Measurements from ENCODE around the gene TMEM182. TPM values are rescaled to one million over a fixed set of nuclear protein-coding genes. Genes with fewer than 3 reads are reported as not detected.

TMEM182 gene
- total RNA-seq, 4 donors from 2014 or later, result 1.1 to 2.5 (median 1.4) TPM

- H3K4me3 ChIP-seq, result no peak overlapping the region
- no peak overlapping the region for H3K27ac ChIP-seq
- H3K27me3 ChIP-seq, result no peaks in the 10 kb centered on the region
- no peaks in the 10 kb centered on the region for H3K4me1 ChIP-seq
- TF ChIP-seq POLR2A (IDR thresholded peaks at IDR 0.05) (no peak), CTCF (IDR thresholded peaks at IDR 0.05) (no peak)
- no peaks in the 10 kb centered on the region for H3K36me3 ChIP-seq
- H3K9me3 ChIP-seq, result no peaks in the 10 kb centered on the region
- DNase-seq, result no peak
Observed at GRCh38 chr2:102852867-102853266, 91.0 kb downstream of the TMEM182 start.

Other genes starting within 250 kb of the TMEM182 start
- gene SLC9A2, start 142.5 kb upstream of the TMEM182 start, total RNA-seq, result 10 to 100 TPM; 12.4 to 20.7 (median 20.0) TPM

Data from Peyer's patch (tissue), 4 donors.